Vagina (tissue), 2 donors: ENCODE results near the gene RASA3. TPM values are rescaled to one million over a fixed set of nuclear protein-coding genes. Genes with fewer than 3 reads are reported as not detected.

Experiments
- DNase-seq, 2 donors: peaks; one replicate each; pipeline ENCODE4 v3.0.0-alpha.2; 2017; ENCODE audit errors: extremely low spot score in 2 of 2
- H3K27ac ChIP-seq: fragments of 200-600 bp; sonication (generic); one replicate; pipeline ENCODE4 v1.5.1; 2019
- H3K27me3 ChIP-seq: fragments of 200-600 bp; sonication (generic); one replicate; pipeline ENCODE4 v1.5.1; 2019
- H3K36me3 ChIP-seq, 2 donors: fragments of 200-600 bp; sonication (generic); one replicate each; pipeline ENCODE4 v1.5.1; 2017 to 2019
- H3K4me1 ChIP-seq: fragments of 200-600 bp; sonication (generic); one replicate; pipeline ENCODE4 v1.5.1; 2019
- H3K4me3 ChIP-seq, 2 donors: fragments of 200-600 bp; sonication (generic); 1 replicate in 1 of 2; 2 replicates in 1 of 2; pipeline ENCODE4 v1.5.1; 2016 to 2019
- H3K9me3 ChIP-seq: fragments of 200-600 bp; sonication (generic); one replicate; pipeline ENCODE4 v1.5.1; 2019
- POLR2A ChIP-seq, 2 donors: fragments of 450-650 bp; IDR thresholded peaks; one replicate each; pipeline ENCODE4 v1.6.1; 2017; ENCODE audit warnings: antibody characterized with exemption in 2 of 2, mild to moderate bottlenecking in 2 of 2, moderate library complexity in 2 of 2
- POLR2AphosphoS5 ChIP-seq, 2 donors: sonication (generic); formaldehyde crosslinking; IDR thresholded peaks; one replicate each; pipeline ENCODE4 v1.9.0; 2017; ENCODE audit warnings: antibody characterized with exemption in 2 of 2, mild to moderate bottlenecking in 2 of 2, low read depth in 1 of 2; ENCODE audit not compliant: insufficient read depth in 1 of 2
- intact Hi-C: fragments of 100-400 bp; cut with DNase I; formaldehyde crosslinking; loops from one replicate; pipeline ENCODE4 v1.15.1; 2023
- total RNA-seq: library from RNA; depleted of rRNA; stranded (reverse); fragments of >200 nt; gene quantifications from one replicate; pipeline ENCODE4 v1.2.3, GENCODE V29; 2016
- TF ChIP-seq, protein P1 (sequence below), 3 experiments: fragments of 450-650 bp in 2 of 3; fragments of 200-600 bp in 1 of 3; sonication (generic) in 1 of 3; IDR thresholded peaks; one replicate each; pipeline ENCODE4 v1.5.1; 2017 to 2019; ENCODE audit warnings: antibody characterized with exemption in 3 of 3, mild to moderate bottlenecking in 2 of 3, moderate library complexity in 2 of 3

Gene RASA3
- total RNA-seq, 1 donor from 2014 or later = 19.6 TPM

DNA sequence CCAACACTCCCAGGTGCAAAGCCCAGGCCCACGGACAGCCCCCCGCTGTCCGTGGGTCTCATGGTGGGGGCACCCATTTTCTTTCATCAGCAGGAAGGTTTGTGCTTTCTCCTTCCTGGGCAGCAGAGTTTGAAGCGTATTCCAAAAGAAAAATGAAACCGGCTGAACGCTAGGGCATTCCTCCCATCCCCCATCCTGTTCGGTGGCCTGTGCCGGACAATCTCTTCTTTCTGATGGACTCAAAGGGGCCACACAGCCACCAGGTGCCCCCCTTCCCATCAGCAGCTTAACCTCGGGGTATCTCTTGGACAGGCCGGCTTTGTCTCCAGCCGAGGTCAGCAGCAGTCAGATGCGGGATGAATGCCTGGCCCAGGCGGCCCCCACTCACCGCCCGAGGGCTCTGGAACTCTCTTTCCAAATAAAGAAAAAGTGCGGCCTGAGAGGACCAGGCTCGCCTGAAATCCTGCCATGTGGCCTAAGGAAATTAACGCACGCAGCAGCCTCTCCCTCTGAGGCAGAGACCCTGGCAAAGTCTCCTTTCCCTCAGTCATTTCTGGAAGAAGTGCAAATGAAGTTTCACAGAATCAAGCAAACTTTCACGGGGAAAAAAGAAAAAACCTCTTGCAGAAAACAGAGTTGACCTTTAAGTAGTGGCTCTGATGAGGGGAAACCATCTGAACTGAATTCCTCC lies 67.8 kb downstream of the RASA3 start:
- Histone ChIP-seq H3K27me3 (no peaks in the 10 kb centered on the region), H3K36me3 (no peaks in the 10 kb centered on the region), H3K9me3 (no peaks in the 10 kb centered on the region), H3K4me3 (peak overlapping the region; percentile 36 to 42), H3K27ac (peak overlapping the region; percentile 97), H3K4me1 (peaks cover 89% of the 10 kb centered on the region)
- intact Hi-C loops = loop anchor here (10.0 kb wide), 1 partner anchor 70 kb away; the partner anchor contains the start of gene RASA3
- TF ChIP-seq POLR2AphosphoS5 (IDR thresholded peaks at IDR 0.05; ENCODE audit: insufficient read depth in 1 of 2, low read depth in 1 of 2) (no peak), POLR2A (IDR thresholded peaks at IDR 0.05) (no peak)
- TF ChIP-seq, protein P1, sequence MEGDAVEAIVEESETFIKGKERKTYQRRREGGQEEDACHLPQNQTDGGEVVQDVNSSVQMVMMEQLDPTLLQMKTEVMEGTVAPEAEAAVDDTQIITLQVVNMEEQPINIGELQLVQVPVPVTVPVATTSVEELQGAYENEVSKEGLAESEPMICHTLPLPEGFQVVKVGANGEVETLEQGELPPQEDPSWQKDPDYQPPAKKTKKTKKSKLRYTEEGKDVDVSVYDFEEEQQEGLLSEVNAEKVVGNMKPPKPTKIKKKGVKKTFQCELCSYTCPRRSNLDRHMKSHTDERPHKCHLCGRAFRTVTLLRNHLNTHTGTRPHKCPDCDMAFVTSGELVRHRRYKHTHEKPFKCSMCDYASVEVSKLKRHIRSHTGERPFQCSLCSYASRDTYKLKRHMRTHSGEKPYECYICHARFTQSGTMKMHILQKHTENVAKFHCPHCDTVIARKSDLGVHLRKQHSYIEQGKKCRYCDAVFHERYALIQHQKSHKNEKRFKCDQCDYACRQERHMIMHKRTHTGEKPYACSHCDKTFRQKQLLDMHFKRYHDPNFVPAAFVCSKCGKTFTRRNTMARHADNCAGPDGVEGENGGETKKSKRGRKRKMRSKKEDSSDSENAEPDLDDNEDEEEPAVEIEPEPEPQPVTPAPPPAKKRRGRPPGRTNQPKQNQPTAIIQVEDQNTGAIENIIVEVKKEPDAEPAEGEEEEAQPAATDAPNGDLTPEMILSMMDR (IDR thresholded peaks at IDR 0.05) = no peak
- no peak for DNase-seq

DNA sequence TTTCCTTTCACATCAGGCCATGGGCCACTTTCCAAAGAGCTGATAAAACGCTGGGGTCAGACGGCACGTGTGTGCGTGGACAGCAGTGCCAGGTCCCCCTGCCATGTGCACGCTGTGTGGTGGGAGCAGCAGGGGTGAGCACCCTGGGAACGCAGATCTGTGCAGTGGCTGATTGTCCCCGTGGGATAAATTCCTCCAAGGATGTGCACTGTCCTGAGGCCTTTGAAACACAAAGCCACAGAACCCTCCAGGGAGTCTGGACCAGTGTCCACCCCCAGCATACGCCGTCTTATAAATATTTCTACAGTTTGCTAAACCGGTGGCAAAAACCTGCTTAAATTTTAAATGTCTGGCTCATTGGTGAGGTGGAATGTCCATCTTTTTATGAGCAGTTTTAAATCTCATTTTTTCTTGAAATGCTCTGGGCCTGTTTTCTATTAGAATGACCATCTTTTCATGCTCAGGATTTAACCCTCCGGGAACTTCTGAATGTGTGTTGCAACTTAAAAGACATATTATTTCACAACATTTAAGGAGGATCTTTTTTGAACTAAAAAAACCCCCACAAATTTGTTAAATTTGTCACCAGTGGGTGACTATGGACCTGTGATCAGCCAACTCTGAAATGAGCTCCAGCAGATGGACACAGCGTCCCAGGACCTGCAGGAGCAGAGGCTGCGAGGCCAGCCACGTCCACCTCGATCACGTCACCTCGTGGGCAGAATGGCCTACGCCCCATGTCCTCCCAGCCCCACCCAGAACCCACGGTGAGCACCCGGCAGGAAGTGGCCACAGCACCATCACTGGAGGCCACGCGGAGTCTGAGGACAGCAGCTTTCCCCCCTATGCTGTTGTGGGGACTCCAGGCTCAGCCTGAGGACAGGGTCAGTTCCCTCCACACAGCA lies 68.6 kb downstream of the RASA3 start:
- DNase-seq = no peak
- TF ChIP-seq, protein P1 (IDR thresholded peaks at IDR 0.05) = no peak
- TF ChIP-seq POLR2AphosphoS5 (IDR thresholded peaks at IDR 0.05; ENCODE audit: insufficient read depth in 1 of 2, low read depth in 1 of 2) (no peak), POLR2A (IDR thresholded peaks at IDR 0.05) (no peak)
- Histone ChIP-seq H3K27me3 (no peaks in the 10 kb centered on the region), H3K4me1 (peaks cover 92% of the 10 kb centered on the region), H3K27ac (peak overlapping the region; percentile 97), H3K9me3 (no peaks in the 10 kb centered on the region), H3K36me3 (no peaks in the 10 kb centered on the region), H3K4me3 (peak overlapping the region; percentile 36 to 42)
- intact Hi-C loops = loop anchor here (10.0 kb wide), 1 partner anchor 71 kb away; the partner anchor contains the start of gene RASA3

DNA sequence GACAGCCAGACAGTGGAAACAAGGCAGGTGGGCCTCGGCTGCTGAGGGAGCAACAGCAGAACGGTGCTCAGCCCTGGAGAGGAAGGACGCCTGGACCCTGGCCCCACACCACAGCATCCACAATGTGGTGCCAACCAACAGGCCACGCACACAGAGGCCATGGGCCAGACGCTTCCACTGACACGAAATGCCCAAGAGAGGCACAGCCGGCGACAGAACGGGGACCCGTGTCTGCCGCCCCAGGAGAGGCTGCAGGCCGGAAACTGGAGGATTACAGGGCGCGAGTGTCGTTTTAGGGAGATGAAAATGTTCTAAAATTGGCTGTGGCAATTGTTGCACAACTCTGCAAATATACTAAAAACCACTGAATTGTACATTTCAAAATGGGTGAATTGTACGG lies 69.7 kb downstream of the RASA3 start:
- Histone ChIP-seq H3K27me3 (no peaks in the 10 kb centered on the region), H3K27ac (peak overlapping the region; percentile 97), H3K4me3 (no peak overlapping the region), H3K36me3 (no peaks in the 10 kb centered on the region), H3K9me3 (no peaks in the 10 kb centered on the region), H3K4me1 (peaks cover 92% of the 10 kb centered on the region)
- TF ChIP-seq, protein P1 (IDR thresholded peaks at IDR 0.05) = no peak
- no peak for TF ChIP-seq POLR2AphosphoS5 (IDR thresholded peaks at IDR 0.05; ENCODE audit: insufficient read depth in 1 of 2, low read depth in 1 of 2)
- TF ChIP-seq POLR2A (IDR thresholded peaks at IDR 0.05) = no peak
- intact Hi-C loops = loop anchor here (10.0 kb wide), 1 partner anchor 72 kb away; the partner anchor contains the start of gene RASA3
- no peak for DNase-seq

DNA sequence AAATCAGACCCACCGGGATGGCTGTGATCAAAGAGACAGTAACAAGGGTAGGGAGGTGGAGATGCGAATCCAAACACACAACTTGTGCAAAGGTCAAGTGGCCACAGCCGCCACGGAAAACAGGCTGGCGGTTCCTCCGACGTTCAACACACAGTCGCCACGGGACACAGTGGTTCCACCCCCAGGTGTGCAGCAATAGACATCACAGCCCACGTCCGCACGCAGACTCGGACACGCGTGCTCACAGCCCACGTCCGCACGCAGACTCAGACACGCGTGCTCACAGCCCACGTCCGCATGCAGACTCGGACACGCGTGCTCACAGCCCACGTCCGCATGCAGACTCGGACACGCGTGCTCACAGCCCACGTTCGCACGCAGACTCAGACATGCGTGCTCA lies 70.1 kb downstream of the RASA3 start:
- no peak overlapping the region for H3K4me3 ChIP-seq
- no peaks in the 10 kb centered on the region for H3K36me3 ChIP-seq
- no peaks in the 10 kb centered on the region for H3K27me3 ChIP-seq
- no peaks in the 10 kb centered on the region for H3K9me3 ChIP-seq
- no peak for DNase-seq
- TF ChIP-seq, protein P1 (IDR thresholded peaks at IDR 0.05) = no peak
- TF ChIP-seq POLR2A (IDR thresholded peaks at IDR 0.05) = no peak
- TF ChIP-seq POLR2AphosphoS5 (IDR thresholded peaks at IDR 0.05; ENCODE audit: insufficient read depth in 1 of 2, low read depth in 1 of 2) = no peak
- intact Hi-C loops = loop anchor here (10.0 kb wide), 1 partner anchor 72 kb away; the partner anchor contains the start of gene RASA3
- H3K4me1 ChIP-seq = peaks cover 92% of the 10 kb centered on the region
- H3K27ac ChIP-seq = peak overlapping the region; percentile 97
